Neural cell (in vitro differentiated cells): Measurements from ENCODE around the gene MACO1.

Source experiments
- EZH2 ChIP-seq: fragments of 200-600, 300-800 bp; shearing (Covaris generic), sonication (generic); IDR thresholded peaks from 2 replicates; pipeline ENCODE4 v1.6.1; 2014; ENCODE audit warnings: antibody characterized with exemption, low read length, borderline replicate concordance, mild to moderate bottlenecking; ENCODE audit not compliant: insufficient read depth, poor library complexity, severe bottlenecking
- TF ChIP-seq, protein P1 (sequence below): fragments of 450-650 bp; IDR thresholded peaks from 2 replicates; pipeline ENCODE4 v1.5.1; 2014; ENCODE audit warnings: antibody characterized with exemption, mild to moderate bottlenecking, moderate library complexity; ENCODE audit not compliant: poor library complexity, severe bottlenecking

DNA sequence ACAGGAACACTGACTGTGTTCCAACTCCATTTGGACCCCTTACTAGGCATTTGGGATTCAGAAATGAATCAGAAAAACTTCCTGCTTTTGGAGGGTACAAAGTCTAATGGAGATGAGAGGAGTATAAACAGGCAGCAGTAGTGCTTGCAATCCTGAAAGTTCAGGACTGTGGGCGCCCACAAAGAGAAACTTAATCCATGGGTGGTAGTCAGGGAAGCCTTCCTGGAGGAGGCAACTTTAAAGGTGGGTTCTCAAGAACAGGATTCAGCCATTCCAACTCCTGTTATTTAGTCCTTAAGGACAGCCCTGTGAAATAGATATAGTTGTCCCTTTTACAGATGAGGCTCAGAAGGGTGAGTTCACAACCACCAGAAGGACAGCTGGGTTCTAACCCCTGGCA, 110.7 kb downstream of the MACO1 start:
- TF ChIP-seq, protein P1, sequence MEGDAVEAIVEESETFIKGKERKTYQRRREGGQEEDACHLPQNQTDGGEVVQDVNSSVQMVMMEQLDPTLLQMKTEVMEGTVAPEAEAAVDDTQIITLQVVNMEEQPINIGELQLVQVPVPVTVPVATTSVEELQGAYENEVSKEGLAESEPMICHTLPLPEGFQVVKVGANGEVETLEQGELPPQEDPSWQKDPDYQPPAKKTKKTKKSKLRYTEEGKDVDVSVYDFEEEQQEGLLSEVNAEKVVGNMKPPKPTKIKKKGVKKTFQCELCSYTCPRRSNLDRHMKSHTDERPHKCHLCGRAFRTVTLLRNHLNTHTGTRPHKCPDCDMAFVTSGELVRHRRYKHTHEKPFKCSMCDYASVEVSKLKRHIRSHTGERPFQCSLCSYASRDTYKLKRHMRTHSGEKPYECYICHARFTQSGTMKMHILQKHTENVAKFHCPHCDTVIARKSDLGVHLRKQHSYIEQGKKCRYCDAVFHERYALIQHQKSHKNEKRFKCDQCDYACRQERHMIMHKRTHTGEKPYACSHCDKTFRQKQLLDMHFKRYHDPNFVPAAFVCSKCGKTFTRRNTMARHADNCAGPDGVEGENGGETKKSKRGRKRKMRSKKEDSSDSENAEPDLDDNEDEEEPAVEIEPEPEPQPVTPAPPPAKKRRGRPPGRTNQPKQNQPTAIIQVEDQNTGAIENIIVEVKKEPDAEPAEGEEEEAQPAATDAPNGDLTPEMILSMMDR: no peak
- no peak for TF ChIP-seq EZH2
